ENCODE results near the gene SFMBT2. TPM values are rescaled to one million over a fixed set of nuclear protein-coding genes. Genes with fewer than 3 reads are reported as not detected.

The SFMBT2 gene
- total RNA-seq, 1 experiment from 2014 or later, result 0.02 TPM

- BruUV-seq (replicated peaks), result no TSS peak
- no peak overlapping the region for H3K4me2 ChIP-seq (ENCODE audit: low read length)
- H3K4me1 ChIP-seq (ENCODE audit: control insufficient read depth in 1 of 2, insufficient read depth in 2 of 2, low read length in 2 of 2), result no peaks in the 10 kb centered on the region; a peak in 1 of 4 replicates
- intact Hi-C loops (cut with micrococcal nuclease), result no loop called here
- no peaks in the 10 kb centered on the region for H3K9me2 ChIP-seq (ENCODE audit: insufficient read depth)
- no peaks in the 10 kb centered on the region for H3K36me3 ChIP-seq (ENCODE audit: control insufficient read depth in 1 of 2, insufficient read depth in 2 of 2, low read length in 2 of 2)
- ATAC-seq, result no peak
- no peak overlapping the region for H2AFZ ChIP-seq (ENCODE audit: low read depth, low read length, poor library complexity, severe bottlenecking)
- H4K20me1 ChIP-seq (ENCODE audit: insufficient read depth), result no peaks in the 10 kb centered on the region
- POLR2A ChIA-PET, result no interaction called here
- DNase-seq (ENCODE audit: low read depth, low spot score), result no peak
- H3K4me3 ChIP-seq (replicated peaks in 1 of 2; ENCODE audit: low read depth in 1 of 2, low read length in 2 of 2), result no peak overlapping the region
- no peak overlapping the region for H3K9ac ChIP-seq (ENCODE audit: low read length)
- RAD21 ChIA-PET (ENCODE audit: low non-redundant PET in 1 of 2, low total read pairs in 2 of 2, uncharacterized antibody in 2 of 2, unreplicated experiment in 2 of 2), result no interaction called here
- no peaks in the 10 kb centered on the region for H3K79me2 ChIP-seq (ENCODE audit: insufficient read depth, low read length)
- CTCF ChIA-PET, result no interaction called here
- H3K27ac ChIP-seq (ENCODE audit: low read depth, low read length), result no peak overlapping the region
- no peaks in the 10 kb centered on the region for H3K9me3 ChIP-seq (ENCODE audit: control insufficient read depth in 1 of 2, insufficient read depth in 1 of 2, low read depth in 1 of 2, low read length in 2 of 2)
- TF ChIP-seq SP1 (IDR thresholded peaks at IDR 0.05; ENCODE audit: low read depth) (no peak), CEBPB (IDR thresholded peaks at IDR 0.05; ENCODE audit: low read depth) (no peak), TCF7L2 (IDR thresholded peaks at IDR 0.05; ENCODE audit: borderline replicate concordance, extremely low read depth, insufficient read depth, insufficient read length) (no peak), SIN3A (IDR thresholded peaks at IDR 0.05; ENCODE audit: low read depth) (no peak), ELF1 (IDR thresholded peaks at IDR 0.05; ENCODE audit: borderline replicate concordance, low read depth) (no peak), RAD21 (IDR thresholded peaks at IDR 0.05; ENCODE audit: low read depth) (no peak), EGR1 (IDR thresholded peaks at IDR 0.05; ENCODE audit: low read depth) (no peak), FOSL1 (IDR thresholded peaks at IDR 0.05; ENCODE audit: low read depth) (no peak), EZH2 (IDR thresholded peaks at IDR 0.05) (no peak), JUND (IDR thresholded peaks at IDR 0.05) (no peak), EZH2phosphoT487 (IDR thresholded peaks at IDR 0.05; ENCODE audit: borderline replicate concordance) (no peak), YY1 (IDR thresholded peaks at IDR 0.05; ENCODE audit: extremely low read depth, insufficient replicate concordance, low read depth, low read length) (no peak), CBX3 (IDR thresholded peaks at IDR 0.05; ENCODE audit: low read depth) (no peak), SRF (IDR thresholded peaks at IDR 0.05; ENCODE audit: low read depth) (no peak), POLR2AphosphoS5 (IDR thresholded peaks at IDR 0.05; ENCODE audit: low read depth, low read length) (no peak), ZBTB33 (IDR thresholded peaks at IDR 0.05; ENCODE audit: extremely low read depth, insufficient replicate concordance, low read length) (no peak), ZNF274 (IDR thresholded peaks at IDR 0.05; ENCODE audit: low read depth, low read length) (no peak)
- TF ChIP-seq, protein P1, sequence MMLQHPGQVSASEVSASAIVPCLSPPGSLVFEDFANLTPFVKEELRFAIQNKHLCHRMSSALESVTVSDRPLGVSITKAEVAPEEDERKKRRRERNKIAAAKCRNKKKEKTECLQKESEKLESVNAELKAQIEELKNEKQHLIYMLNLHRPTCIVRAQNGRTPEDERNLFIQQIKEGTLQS (IDR thresholded peaks at IDR 0.05), result no peak
- TF ChIP-seq, protein P2, sequence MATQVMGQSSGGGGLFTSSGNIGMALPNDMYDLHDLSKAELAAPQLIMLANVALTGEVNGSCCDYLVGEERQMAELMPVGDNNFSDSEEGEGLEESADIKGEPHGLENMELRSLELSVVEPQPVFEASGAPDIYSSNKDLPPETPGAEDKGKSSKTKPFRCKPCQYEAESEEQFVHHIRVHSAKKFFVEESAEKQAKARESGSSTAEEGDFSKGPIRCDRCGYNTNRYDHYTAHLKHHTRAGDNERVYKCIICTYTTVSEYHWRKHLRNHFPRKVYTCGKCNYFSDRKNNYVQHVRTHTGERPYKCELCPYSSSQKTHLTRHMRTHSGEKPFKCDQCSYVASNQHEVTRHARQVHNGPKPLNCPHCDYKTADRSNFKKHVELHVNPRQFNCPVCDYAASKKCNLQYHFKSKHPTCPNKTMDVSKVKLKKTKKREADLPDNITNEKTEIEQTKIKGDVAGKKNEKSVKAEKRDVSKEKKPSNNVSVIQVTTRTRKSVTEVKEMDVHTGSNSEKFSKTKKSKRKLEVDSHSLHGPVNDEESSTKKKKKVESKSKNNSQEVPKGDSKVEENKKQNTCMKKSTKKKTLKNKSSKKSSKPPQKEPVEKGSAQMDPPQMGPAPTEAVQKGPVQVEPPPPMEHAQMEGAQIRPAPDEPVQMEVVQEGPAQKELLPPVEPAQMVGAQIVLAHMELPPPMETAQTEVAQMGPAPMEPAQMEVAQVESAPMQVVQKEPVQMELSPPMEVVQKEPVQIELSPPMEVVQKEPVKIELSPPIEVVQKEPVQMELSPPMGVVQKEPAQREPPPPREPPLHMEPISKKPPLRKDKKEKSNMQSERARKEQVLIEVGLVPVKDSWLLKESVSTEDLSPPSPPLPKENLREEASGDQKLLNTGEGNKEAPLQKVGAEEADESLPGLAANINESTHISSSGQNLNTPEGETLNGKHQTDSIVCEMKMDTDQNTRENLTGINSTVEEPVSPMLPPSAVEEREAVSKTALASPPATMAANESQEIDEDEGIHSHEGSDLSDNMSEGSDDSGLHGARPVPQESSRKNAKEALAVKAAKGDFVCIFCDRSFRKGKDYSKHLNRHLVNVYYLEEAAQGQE (IDR thresholded peaks at IDR 0.05; ENCODE audit: low read depth), result no peak
- TF ChIP-seq, protein P3, sequence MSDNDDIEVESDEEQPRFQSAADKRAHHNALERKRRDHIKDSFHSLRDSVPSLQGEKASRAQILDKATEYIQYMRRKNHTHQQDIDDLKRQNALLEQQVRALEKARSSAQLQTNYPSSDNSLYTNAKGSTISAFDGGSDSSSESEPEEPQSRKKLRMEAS (IDR thresholded peaks at IDR 0.05), result no peak
- peaks cover 8% of the 10 kb centered on the region; the same call in 1 of the 2 replicates for H3K27me3 ChIP-seq (ENCODE audit: insufficient read depth, low read length)
Observed at GRCh38 chr10:7258948-7259523, 151.8 kb downstream of the SFMBT2 start.

Data from HCT116 (cell line).